GM11168 (cell line): ENCODE data around the gene CCDC141.
"Not testable (repeated sequence)": the region's sequence is repeated elsewhere in the genome, so short reads cannot be mapped to it uniquely, and the experiment has no call there.

Source experiments
- in situ Hi-C: fragments of 300-500 bp; cut with MboI; formaldehyde crosslinking; loops from one replicate; pipeline ENCODE4 v1.12.0; 2022; ENCODE audit warnings: low sequenced_read_pairs; ENCODE audit not compliant: unreplicated experiment

CCDC141 gene

GRCh38 chr2:179049546-179050311 is at the start of gene CCDC141:
Gene CCDC141, minus strand, starts transcription at chr2:179050137. Its CDS starts 196 bp downstream, at chr2:179049941.
- in situ Hi-C loops = no loop called here

- in situ Hi-C loops = no loop called here
These were observed 48.2 kb upstream of the CCDC141 start for GRCh38 chr2:179098080-179098689.

GRCh38 chr2:179097131-179097530 is 47.2 kb upstream of the CCDC141 start:
- in situ Hi-C loops = no loop called here

- in situ Hi-C loops = no loop called here
These were observed 46.2 kb upstream of the CCDC141 start for GRCh38 chr2:179096090-179096489.

- in situ Hi-C loops = not testable (repeated sequence)
These were observed 43.0 kb upstream of the CCDC141 start for GRCh38 chr2:179092912-179093311.

GRCh38 chr2:179082697-179083096 is 32.8 kb upstream of the CCDC141 start:
- in situ Hi-C loops = no loop called here

GRCh38 chr2:179081954-179082353 is 32.0 kb upstream of the CCDC141 start:
- in situ Hi-C loops = no loop called here

- in situ Hi-C loops = no loop called here
These were observed 22.6 kb upstream of the CCDC141 start for GRCh38 chr2:179072527-179072926.

GRCh38 chr2:179071810-179072355 is 21.9 kb upstream of the CCDC141 start:
- in situ Hi-C loops = no loop called here

- in situ Hi-C loops = no loop called here
These were observed 21.0 kb upstream of the CCDC141 start for GRCh38 chr2:179070895-179071294.

- in situ Hi-C loops = no loop called here
These were observed 19.7 kb upstream of the CCDC141 start for GRCh38 chr2:179069685-179070084.

GRCh38 chr2:179068991-179069643 is 19.2 kb upstream of the CCDC141 start:
- in situ Hi-C loops = no loop called here

GRCh38 chr2:179059026-179059700 is 9.2 kb upstream of the CCDC141 start:
- in situ Hi-C loops = no loop called here

- in situ Hi-C loops = no loop called here
These were observed 7.8 kb upstream of the CCDC141 start for GRCh38 chr2:179057737-179058136.

GRCh38 chr2:179053568-179053967 is 3.6 kb upstream of the CCDC141 start:
- in situ Hi-C loops = not testable (repeated sequence)

- in situ Hi-C loops = no loop called here
These were observed 1.3 kb upstream of the CCDC141 start for GRCh38 chr2:179051250-179051649.

GRCh38 chr2:179050755-179051154 is 818 bp upstream of the CCDC141 start:
- in situ Hi-C loops = no loop called here

GRCh38 chr2:179049203-179049545 is 763 bp downstream of the CCDC141 start:
- in situ Hi-C loops = no loop called here

GRCh38 chr2:179048099-179048498 is 1.8 kb downstream of the CCDC141 start:
- in situ Hi-C loops = no loop called here

- in situ Hi-C loops = not testable (repeated sequence)
These were observed 4.3 kb downstream of the CCDC141 start for GRCh38 chr2:179045602-179046001.

GRCh38 chr2:179044500-179044899 is 5.4 kb downstream of the CCDC141 start:
- in situ Hi-C loops = no loop called here
